Ishikawa (cell line): Measurements from ENCODE around the gene TSPAN14.

Experiments
- CEBPB ChIP-seq: IDR thresholded peaks from 2 replicates; pipeline ENCODE4 v1.6.1; 2012
- CREB1 ChIP-seq: IDR thresholded peaks from 2 replicates; pipeline ENCODE4 v1.6.1; 2012; ENCODE audit warnings: low read depth
- EGR1 ChIP-seq: IDR thresholded peaks from 2 replicates; pipeline ENCODE4 v1.6.1; 2012
- EP300 ChIP-seq: IDR thresholded peaks from 2 replicates; pipeline ENCODE4 v1.6.1; 2012; ENCODE audit warnings: borderline replicate concordance
- FOXM1 ChIP-seq: IDR thresholded peaks from 2 replicates; pipeline ENCODE4 v1.6.1; 2012; ENCODE audit warnings: low read depth, borderline replicate concordance
- MAX ChIP-seq: IDR thresholded peaks from 2 replicates; pipeline ENCODE4 v1.6.1; 2012
- NFIC ChIP-seq: IDR thresholded peaks from 2 replicates; pipeline ENCODE4 v1.6.1; 2012
- RAD21 ChIP-seq: IDR thresholded peaks from 2 replicates; pipeline ENCODE4 v1.6.1; 2012; ENCODE audit warnings: low read depth
- REST ChIP-seq: IDR thresholded peaks from 2 replicates; pipeline ENCODE4 v1.6.1; 2012; ENCODE audit warnings: low read depth, mild to moderate bottlenecking
- TAF1 ChIP-seq: IDR thresholded peaks from 2 replicates; pipeline ENCODE4 v1.6.1; 2012; ENCODE audit warnings: low read depth, mild to moderate bottlenecking
- TCF12 ChIP-seq: IDR thresholded peaks from 2 replicates; pipeline ENCODE4 v1.6.1; 2012; ENCODE audit warnings: low read depth
- TEAD4 ChIP-seq: IDR thresholded peaks from 2 replicates; pipeline ENCODE4 v1.6.1; 2012
- USF1 ChIP-seq: IDR thresholded peaks from 2 replicates; pipeline ENCODE4 v1.6.1; 2012
- YY1 ChIP-seq: IDR thresholded peaks from 2 replicates; pipeline ENCODE4 v1.6.1; 2012; ENCODE audit warnings: low read depth
- ZBTB7A ChIP-seq: IDR thresholded peaks from 2 replicates; pipeline ENCODE4 v1.6.1; 2012; ENCODE audit warnings: low read depth

Gene TSPAN14

GRCh38 chr10:80524190-80524909 lies 70.2 kb downstream of the TSPAN14 start:
- no peak for TF ChIP-seq USF1
- no peak for TF ChIP-seq CREB1
- TF ChIP-seq MAX: no peak
- TF ChIP-seq TCF12: no peak
- TF ChIP-seq YY1: no peak

GRCh38 chr10:80526218-80526617 lies 72.1 kb downstream of the TSPAN14 start:
- TF ChIP-seq USF1 (no peak), YY1 (no peak), FOXM1 (no peak), ZBTB7A (no peak)

- TF ChIP-seq YY1 (no peak), TEAD4 (no peak), RAD21 (no peak), TCF12 (no peak), REST (no peak), TAF1 (no peak), CREB1 (no peak), USF1 (no peak), MAX (no peak), CEBPB (no peak), ZBTB7A (no peak), NFIC (no peak), EP300 (no peak), EGR1 (no peak)
These were observed 72.6 kb downstream of the TSPAN14 start for GRCh38 chr10:80526742-80527141.

- TF ChIP-seq FOXM1 (no peak), RAD21 (no peak), CEBPB (no peak)
These were observed 74.1 kb downstream of the TSPAN14 start for GRCh38 chr10:80528185-80528700.

GRCh38 chr10:80528901-80529300 lies 74.8 kb downstream of the TSPAN14 start:
- TF ChIP-seq MAX (no peak), CEBPB (no peak), NFIC (no peak), FOXM1 (no peak), USF1 (no peak), RAD21 (no peak), EP300 (no peak), EGR1 (no peak), TAF1 (no peak), REST (no peak)
